Heart left ventricle (tissue), 16 donors: ENCODE results near the gene ANKRD36B. TPM values are rescaled to one million over a fixed set of nuclear protein-coding genes. Genes with fewer than 3 reads are reported as not detected.
A peak's percentile ranks its signal among the peaks of the same experiment; 100 is the strongest.
"Not testable (repeated sequence)": the region's sequence is repeated elsewhere in the genome, so short reads cannot be mapped to it uniquely, and the experiment has no call there.

Experiments
- ATAC-seq, 4 donors: fragments of 200-7000 bp; cut with Tn5 transposase; one replicate each; pipeline ENCODE4 v1.9.1; 2020 to 2022; ENCODE audit warnings: moderate library complexity in 4 of 4, mild to moderate bottlenecking in 3 of 4, moderate number of reproducible peaks in 1 of 4
- DNase-seq, 5 donors: peaks; one replicate each; pipeline ENCODE4 v3.0.0-alpha.2; 2020
- H3K27ac ChIP-seq, 12 donors: fragments of 200-600 bp; sonication (generic) in 4 of 12; one replicate each; pipeline versions ENCODE4 v1.5.0 to v1.8.0; 2016 to 2022; ENCODE audit warnings: mild to moderate bottlenecking in 2 of 12
- H3K27me3 ChIP-seq, 9 donors: fragments of 200-600 bp; sonication (generic) in 2 of 9; one replicate each; pipeline versions ENCODE4 v1.5.1 to v1.8.0; 2016 to 2022; ENCODE audit warnings: mild to moderate bottlenecking in 3 of 9
- H3K36me3 ChIP-seq, 9 donors: fragments of 200-600 bp; sonication (generic) in 2 of 9; one replicate each; pipeline versions ENCODE4 v1.5.0 to v1.8.0; 2018 to 2022; ENCODE audit warnings: mild to moderate bottlenecking in 2 of 9
- H3K4me1 ChIP-seq, 12 donors: fragments of 200-600 bp; sonication (generic) in 4 of 12; one replicate each; pipeline versions ENCODE4 v1.5.0 to v1.8.0; 2016 to 2022; ENCODE audit warnings: mild to moderate bottlenecking in 3 of 12
- H3K4me3 ChIP-seq, 12 donors: fragments of 200-600 bp; sonication (generic) in 4 of 12; one replicate each; pipeline versions ENCODE4 v1.5.0 to v1.8.0; 2017 to 2022; ENCODE audit warnings: mild to moderate bottlenecking in 9 of 12, moderate library complexity in 4 of 12
- H3K9me3 ChIP-seq, 12 donors: fragments of 200-600 bp; sonication (generic) in 4 of 12; one replicate each; pipeline versions ENCODE4 v1.5.0 to v1.8.0; 2016 to 2022; ENCODE audit warnings: mild to moderate bottlenecking in 1 of 12
- POLR2A ChIP-seq, 2 donors: fragments of 450-650 bp; IDR thresholded peaks; one replicate each; pipeline ENCODE4 v1.6.1; 2017; ENCODE audit warnings: antibody characterized with exemption in 2 of 2, mild to moderate bottlenecking in 2 of 2, moderate library complexity in 2 of 2
- WGBS, 4 donors: extraction: QIAGEN DNeasy Blood & Tissue Kit in 2 of 4; methylation state at CpG; one replicate each; pipeline versions ENCODE4 v1.1.5 to v1.1.7; 2013 to 2018; 5-methylcytosine and 5-hydroxymethylcytosine counted together
- intact Hi-C, 10 donors: fragments of 100-400 bp; cut with DNase I; formaldehyde crosslinking; loops; one replicate each; pipeline versions ENCODE4 v1.11.1 to v1.14.2; 2022
- long read RNA-seq, 3 donors: library from polyadenylated mRNA; unstranded; transcript quantifications; one replicate each; pipeline ENCODE4 v2.0.0, GENCODE V29; 2020 to 2021
- polyA plus RNA-seq, 2 donors: library from polyadenylated mRNA; stranded (reverse); fragments of 200-250 nt; gene quantifications; one replicate each; pipeline ENCODE4 v1.2.3, GENCODE V29; 2013
- total RNA-seq, 9 donors: library from RNA; depleted of rRNA in 2 of 9; stranded (reverse); fragments of >200 nt in 2 of 9; fragmentation: NEBNext Ultra II Directional in 3 of 9; extraction: Animal tissue kit (Norgen Biotek cat#: 25700) in 3 of 9; gene quantifications; one replicate each; pipeline versions ENCODE4 v1.1.0 to v1.2.4, GENCODE V29; 2016 to 2023
- TF ChIP-seq, protein P1 (sequence below), 12 donors: fragments of 200-600 bp; sonication (generic) in 4 of 12; IDR thresholded peaks; one replicate each; pipeline versions ENCODE4 v1.5.0 to v1.8.0; 2018 to 2022; ENCODE audit warnings: antibody characterized with exemption in 12 of 12, mild to moderate bottlenecking in 5 of 12
- donor health status: ischemic (EF 13 %, LVEDD 7.1; RV severe dilation, severe dysfunction).
- donor health status: healthy with polysubstance abuse.
- donor health status: DM: no; HTN: yes; CAD: no.
- donor health status: DM: no; HTN: no; CAD: no.
- donor health status: ischemic (EF 25% LVEDD 6.9; RV normal size, moderate dysfunction).
- donor health status: ischemic (EF 25% LVEDD 5.7; RV mildly dilated, moderate dysfunction).
- donor health status: healthy.
- donor health status: DM: yes; HTN: yes; CAD: no.
- donor health status: ischemic (EF 35%, LVEDD 5.7; RV mildly dilated, moderate dysfunction).
- donor health status: nonischemic (EF 11% LVEDD 7.7; RV severe dilation, severe dysfunction).
- donor health status: DM: yes; HTN: yes; CAD: no.
- donor health status: PGD.
- donor health status: ischemic (EF 29% LVEDD 5.4; RV normal size, mild dysfunction).
- donor health status: nonischemic (EF 23%, LVEDD 6.1; RV moderate dilation, normal function).

ANKRD36B gene
- 1 to 10 TPM; 1.4 to 8.0 (median 4.1) TPM for total RNA-seq
- polyA plus RNA-seq: 1 to 10 TPM; 1.2 to 5.4 TPM
- long read RNA-seq, donor 1, partial matches to known transcripts: 0 of 1 reads
- long read RNA-seq, donor 1, other reads (novel, unspliced or antisense): 1 of 1 reads
- long read RNA-seq, donor 2, partial matches to known transcripts: 1 of 2 reads
- long read RNA-seq, donor 2, other reads (novel, unspliced or antisense): 1 of 2 reads
- long read RNA-seq, donor 3: 0 reads

DNA sequence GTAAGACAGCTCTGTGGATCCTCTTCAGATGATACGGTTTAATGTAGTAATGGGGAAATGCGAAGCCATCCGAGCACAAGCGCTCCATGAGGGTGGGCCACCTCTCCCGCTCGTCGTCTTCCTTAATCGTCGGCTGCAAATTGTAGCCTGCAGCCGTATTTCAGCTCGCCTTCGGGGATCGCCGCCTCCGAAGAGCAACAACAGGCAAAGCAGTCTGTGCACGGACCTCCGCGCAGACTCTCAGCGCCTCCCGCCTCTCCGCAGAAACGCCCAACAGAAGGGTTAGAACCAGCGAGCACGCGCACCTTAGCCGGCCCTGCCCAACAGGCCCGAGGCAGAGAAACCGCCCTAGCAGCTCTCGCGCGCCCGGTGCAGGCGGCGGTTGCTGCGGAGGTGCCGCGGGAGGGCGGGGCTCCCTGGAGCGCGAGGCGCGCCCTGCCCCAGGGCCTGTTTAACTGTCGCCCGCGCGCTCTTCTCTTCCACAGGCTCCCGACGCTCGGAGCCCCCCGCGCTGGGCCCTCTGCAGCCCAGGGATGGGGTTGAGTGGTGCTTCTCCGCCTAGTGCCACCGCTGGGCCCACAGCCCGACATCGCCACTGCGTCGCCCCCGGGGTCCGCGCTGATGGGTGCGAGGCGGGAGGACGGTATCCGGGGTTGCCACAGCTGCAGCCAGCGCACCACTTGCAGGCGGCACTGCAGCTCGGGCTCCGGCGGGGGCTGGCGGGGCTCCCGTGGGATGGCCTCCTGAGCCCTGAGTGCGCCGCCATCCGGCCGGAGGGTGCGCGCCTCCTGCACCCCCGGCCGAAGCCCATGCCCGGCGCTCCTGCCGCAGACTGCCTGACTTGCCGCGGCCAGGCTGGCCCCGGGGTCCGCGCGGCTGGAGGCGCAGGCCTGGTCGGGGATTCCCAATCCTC is at the start of gene ANKRD36B:
Gene ANKRD36B (minus strand): TSS at position 280 of the 913 bp plus-strand sequence. CDS start 192 bp downstream, at position 88.
- not testable (repeated sequence) for H3K36me3 ChIP-seq, H3K4me1 ChIP-seq, H3K9me3 ChIP-seq, H3K27me3 ChIP-seq
- H3K27ac ChIP-seq: peak within 1 kb of the TSS; percentile 92 to 98 (median 93)
- 0 to 1% (median 0%) methylated on average over 21 to 47 of the region's 90 CpGs for WGBS, 4 donors
- peak; percentile 24 to 72 (median 67) for DNase-seq
- TF ChIP-seq, protein P1, sequence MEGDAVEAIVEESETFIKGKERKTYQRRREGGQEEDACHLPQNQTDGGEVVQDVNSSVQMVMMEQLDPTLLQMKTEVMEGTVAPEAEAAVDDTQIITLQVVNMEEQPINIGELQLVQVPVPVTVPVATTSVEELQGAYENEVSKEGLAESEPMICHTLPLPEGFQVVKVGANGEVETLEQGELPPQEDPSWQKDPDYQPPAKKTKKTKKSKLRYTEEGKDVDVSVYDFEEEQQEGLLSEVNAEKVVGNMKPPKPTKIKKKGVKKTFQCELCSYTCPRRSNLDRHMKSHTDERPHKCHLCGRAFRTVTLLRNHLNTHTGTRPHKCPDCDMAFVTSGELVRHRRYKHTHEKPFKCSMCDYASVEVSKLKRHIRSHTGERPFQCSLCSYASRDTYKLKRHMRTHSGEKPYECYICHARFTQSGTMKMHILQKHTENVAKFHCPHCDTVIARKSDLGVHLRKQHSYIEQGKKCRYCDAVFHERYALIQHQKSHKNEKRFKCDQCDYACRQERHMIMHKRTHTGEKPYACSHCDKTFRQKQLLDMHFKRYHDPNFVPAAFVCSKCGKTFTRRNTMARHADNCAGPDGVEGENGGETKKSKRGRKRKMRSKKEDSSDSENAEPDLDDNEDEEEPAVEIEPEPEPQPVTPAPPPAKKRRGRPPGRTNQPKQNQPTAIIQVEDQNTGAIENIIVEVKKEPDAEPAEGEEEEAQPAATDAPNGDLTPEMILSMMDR (IDR thresholded peaks at IDR 0.05): peak in 1 of 12 donors; percentile 2
- TF ChIP-seq POLR2A (IDR thresholded peaks at IDR 0.05): peak in 1 of 2 donors; percentile 39
- peak within 1 kb of the TSS; percentile 44 to 81 (median 70) for H3K4me3 ChIP-seq
- intact Hi-C loops: loop anchor here in 7 of 10 donors (1.0 to 10.0 kb wide), 6 partner anchors 55 to 107 kb away; partner anchors contain the start of genes ACTR1B (in 1 of the 7) and COX5B (in 1 of the 7)
- ATAC-seq: peak; percentile 81 to 82 (median 82)

DNA sequence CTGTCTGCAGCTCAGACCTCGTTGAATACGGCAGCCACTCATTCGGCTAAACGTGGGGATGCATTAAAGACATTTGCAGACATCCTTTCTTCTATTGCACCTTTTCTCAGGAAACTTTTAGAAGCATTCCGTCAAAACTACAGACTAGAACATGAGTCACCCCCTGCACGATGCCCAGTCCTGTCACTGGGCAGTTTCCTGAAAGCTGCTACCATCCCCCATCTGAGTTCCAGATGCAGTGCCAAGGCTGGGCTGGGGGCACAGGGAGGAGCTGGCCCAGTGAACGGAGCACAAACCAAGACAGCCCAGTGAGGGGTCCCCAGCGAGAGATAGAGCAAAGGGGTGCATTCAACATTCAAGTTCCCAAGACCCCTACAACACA is 36.4 kb upstream of the ANKRD36B start:
- H3K27ac ChIP-seq, H3K9me3 ChIP-seq, H3K36me3 ChIP-seq, DNase-seq, H3K4me1 ChIP-seq, ATAC-seq, intact Hi-C loops, H3K27me3 ChIP-seq, H3K4me3 ChIP-seq: not testable (repeated sequence)
- WGBS, 4 donors: 57 to 67% (median 61%) methylated on average over 7 to 8 of the region's 8 CpGs

DNA sequence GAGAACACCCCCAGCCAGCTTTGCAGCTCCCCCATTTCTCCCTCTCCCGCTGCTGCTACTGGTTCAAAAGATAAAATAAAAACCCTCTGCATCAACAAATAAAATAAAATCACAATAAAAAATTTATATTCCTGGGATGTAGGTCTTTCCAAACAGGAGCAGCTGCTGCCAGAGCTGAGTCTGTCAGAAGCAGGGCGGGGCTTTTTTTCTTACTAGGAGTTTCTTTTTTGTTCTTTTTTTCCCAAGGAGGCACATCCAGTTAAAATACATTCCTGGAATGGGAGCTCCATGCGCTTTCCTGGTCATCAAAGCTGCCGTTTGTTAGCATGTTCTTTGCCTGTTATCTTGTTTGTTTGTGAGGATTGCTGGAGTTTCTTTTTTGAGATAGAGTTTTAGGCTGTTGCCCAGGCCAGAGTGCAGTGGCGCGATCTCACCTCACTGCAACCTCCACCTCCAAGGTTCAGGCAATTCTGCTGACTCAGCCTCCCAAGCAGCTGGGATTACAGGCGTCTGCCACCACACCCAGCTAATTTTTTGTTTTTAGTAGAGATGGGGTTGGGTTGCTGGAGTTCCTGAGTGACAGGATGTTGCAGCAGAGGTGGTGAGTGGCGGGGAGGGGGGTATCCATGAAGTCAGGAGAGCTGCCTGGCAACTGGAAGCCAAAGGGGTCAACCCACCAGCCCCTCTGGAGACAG is 35.8 kb upstream of the ANKRD36B start:
- WGBS, 4 donors: 41 to 59% (median 48%) methylated on average over 2 to 4 of the region's 8 CpGs

DNA sequence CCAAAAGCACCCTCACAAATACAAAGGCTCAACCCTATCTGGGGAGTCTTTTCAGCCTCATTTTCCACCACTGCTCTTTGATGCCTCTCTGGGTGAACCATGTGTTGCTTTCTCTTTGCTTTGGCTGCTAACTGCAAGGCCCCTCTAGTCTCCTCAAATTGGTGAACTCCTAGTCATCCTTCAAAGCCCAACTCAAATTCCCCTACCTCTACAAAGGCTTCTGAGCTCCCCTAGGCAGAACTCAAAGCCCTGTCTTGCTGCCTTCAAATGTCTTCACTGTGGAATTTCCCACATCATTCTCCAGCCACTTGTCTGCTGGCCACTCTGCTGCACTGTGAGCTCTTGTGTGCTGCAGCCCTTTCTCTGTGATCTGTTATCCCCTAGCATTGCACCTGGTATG is 33.3 kb upstream of the ANKRD36B start:
- H3K36me3 ChIP-seq, H3K9me3 ChIP-seq, H3K4me3 ChIP-seq, ATAC-seq, intact Hi-C loops, H3K4me1 ChIP-seq, H3K27me3 ChIP-seq, H3K27ac ChIP-seq, DNase-seq: not testable (repeated sequence)

More for the DNA sequence above, 35.8 kb upstream of the ANKRD36B start:
- H3K4me3 ChIP-seq, H3K27me3 ChIP-seq, DNase-seq, H3K4me1 ChIP-seq, ATAC-seq, H3K36me3 ChIP-seq, H3K27ac ChIP-seq, intact Hi-C loops, H3K9me3 ChIP-seq: not testable (repeated sequence)

DNA sequence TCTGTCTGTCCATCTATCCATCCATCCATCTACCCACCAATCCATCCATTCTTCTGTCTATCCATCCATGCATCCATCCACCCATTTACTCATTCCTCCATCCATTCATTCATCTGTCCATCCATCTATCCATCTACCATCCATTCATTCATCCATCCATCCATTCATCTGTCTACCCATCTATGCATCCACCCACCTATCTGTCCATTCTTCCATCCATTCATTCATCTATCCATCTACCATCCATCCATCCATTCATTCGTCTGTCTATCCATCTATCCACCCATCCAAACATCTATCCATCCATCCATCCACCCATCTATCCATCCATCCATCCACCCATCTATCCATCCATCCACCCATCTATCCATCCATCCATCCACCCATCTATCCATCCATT is 30.8 kb upstream of the ANKRD36B start:
- H3K36me3 ChIP-seq, H3K4me1 ChIP-seq, H3K27ac ChIP-seq, DNase-seq, H3K27me3 ChIP-seq, H3K4me3 ChIP-seq, H3K9me3 ChIP-seq, intact Hi-C loops, ATAC-seq: not testable (repeated sequence)
- 80 to 93% (median 91%) methylated on average over 1 of the region's 1 CpG for WGBS, 4 donors

DNA sequence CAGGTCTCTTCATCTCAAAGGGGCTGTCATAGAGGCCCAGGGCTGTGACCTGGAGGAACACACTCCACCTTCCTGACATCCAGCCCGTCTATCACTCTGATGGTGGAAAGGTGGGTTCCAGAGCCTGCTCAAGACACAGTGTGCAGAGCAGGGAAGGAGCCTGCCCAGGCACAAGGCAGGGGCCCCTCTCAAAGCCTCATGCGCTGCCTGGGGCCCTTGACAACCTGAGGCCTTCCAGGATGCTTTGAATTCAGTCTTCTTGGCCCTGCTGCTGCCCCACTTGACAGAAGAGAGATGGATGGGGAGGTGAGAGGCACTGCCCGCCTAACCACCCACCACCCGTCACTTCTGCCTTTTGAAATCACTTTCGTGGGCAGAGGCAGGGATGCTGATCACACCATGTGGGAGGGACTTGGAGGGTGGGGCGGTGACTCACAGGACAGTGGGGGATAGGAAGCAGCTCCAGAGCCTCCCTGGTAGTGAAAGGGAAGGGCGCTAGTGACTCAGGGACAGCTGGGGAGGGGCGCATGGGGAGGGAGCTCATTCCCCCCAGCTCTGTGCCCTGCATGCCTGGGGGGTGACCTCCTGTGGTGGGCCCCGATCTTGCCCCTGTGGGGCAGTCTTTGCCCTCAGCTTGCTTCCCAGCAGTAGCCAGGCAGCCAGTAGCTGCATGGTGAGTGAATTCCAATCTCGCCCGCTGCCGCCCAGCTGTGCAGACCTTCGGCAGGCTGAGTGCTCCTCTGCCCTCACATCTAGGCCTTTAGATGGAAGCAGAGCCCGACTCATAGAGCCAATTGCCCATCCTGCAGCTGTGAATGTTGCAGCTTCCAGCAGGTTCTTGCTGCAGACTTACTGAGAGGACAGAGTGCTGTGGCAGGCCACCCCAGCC is 29.5 kb upstream of the ANKRD36B start:
- H3K27ac ChIP-seq, H3K27me3 ChIP-seq, H3K4me3 ChIP-seq, DNase-seq, H3K36me3 ChIP-seq, H3K4me1 ChIP-seq, intact Hi-C loops, H3K9me3 ChIP-seq: not testable (repeated sequence)
- peak in 3 of 4 donors; percentile 56 to 77 (median 69) for ATAC-seq
- WGBS, 4 donors: 69 to 84% (median 78%) methylated on average over 3 to 6 of the region's 14 CpGs
